HepG2 (cell line): ENCODE measurements around the gene CCT5.

Experiments
- ARID4A ChIP-seq: sonication (generic); formaldehyde crosslinking; IDR thresholded peaks from 2 replicates; pipeline ENCODE4 v1.5.0; 2020; ENCODE audit warnings: mild to moderate bottlenecking, missing genetic modification reagents, borderline replicate concordance
- ATF3 ChIP-seq: sonication (generic); formaldehyde crosslinking; IDR thresholded peaks from 2 replicates; pipeline ENCODE4 v1.4.0; 2020; ENCODE audit warnings: missing genetic modification reagents
- E2F2 ChIP-seq: sonication (generic); formaldehyde crosslinking; IDR thresholded peaks from 2 replicates; pipeline ENCODE4 v1.4.0; 2020; ENCODE audit warnings: missing genetic modification reagents, borderline replicate concordance
- HINFP ChIP-seq: sonication (generic); formaldehyde crosslinking; IDR thresholded peaks from 2 replicates; pipeline ENCODE4 v1.4.0; 2020; ENCODE audit warnings: low read depth, mild to moderate bottlenecking, missing genetic modification reagents
- JUN ChIP-seq: sonication (generic); formaldehyde crosslinking; IDR thresholded peaks from 2 replicates; pipeline ENCODE4 v1.4.0; 2020; ENCODE audit warnings: mild to moderate bottlenecking, missing genetic modification reagents
- MAFG ChIP-seq: sonication (generic); formaldehyde crosslinking; IDR thresholded peaks from 2 replicates; pipeline ENCODE4 v1.5.1; 2020; ENCODE audit warnings: mild to moderate bottlenecking, missing genetic modification reagents
- NFAT5 ChIP-seq: sonication (generic); formaldehyde crosslinking; IDR thresholded peaks from 2 replicates; pipeline ENCODE4 v1.4.0; 2020; ENCODE audit warnings: missing genetic modification reagents
- REST ChIP-seq, 2 experiments: IDR thresholded peaks; 2 replicates each; pipeline ENCODE4 v1.6.1; 2011 to 2012; ENCODE audit warnings: low read length in 2 of 2, borderline replicate concordance in 1 of 2, low read depth in 1 of 2, mild to moderate bottlenecking in 1 of 2, moderate library complexity in 1 of 2
- RFX5 ChIP-seq: IDR thresholded peaks from 2 replicates; pipeline ENCODE4 v1.6.1; 2011; ENCODE audit warnings: low read depth, low read length, improper control_type of control experiment
- TARDBP ChIP-seq: sonication (generic); formaldehyde crosslinking; IDR thresholded peaks from 2 replicates; pipeline ENCODE4 v1.8.0; 2022; ENCODE audit warnings: mild to moderate bottlenecking, missing genetic modification reagents
- ZNF382 ChIP-seq: sonication (generic); formaldehyde crosslinking; IDR thresholded peaks from 2 replicates; pipeline ENCODE4 v1.5.0; 2020; ENCODE audit warnings: missing genetic modification reagents, mild to moderate bottlenecking, borderline replicate concordance
- ZNF510 ChIP-seq: sonication (generic); formaldehyde crosslinking; IDR thresholded peaks from 2 replicates; pipeline ENCODE4 v1.4.0; 2020; ENCODE audit warnings: low read depth, mild to moderate bottlenecking, missing genetic modification reagents
- ZNF749 ChIP-seq: sonication (generic); formaldehyde crosslinking; IDR thresholded peaks from 2 replicates; pipeline ENCODE4 v1.8.0; 2022; ENCODE audit warnings: mild to moderate bottlenecking, missing genetic modification reagents, moderate library complexity, borderline replicate concordance

GRCh38 chr5:10253390-10253789 is 3.3 kb downstream of the CCT5 start:
- TF ChIP-seq HINFP (CRISPR knock-in tag): no peak
- no peak for TF ChIP-seq ZNF382 (CRISPR knock-in tag)
- TF ChIP-seq REST (IDR thresholded peaks at IDR 0.05; ENCODE audit: borderline replicate concordance in 1 of 2, low read depth in 1 of 2, low read length in 2 of 2): no peak
- no peak for TF ChIP-seq ZNF510 (CRISPR knock-in tag)
- no peak for TF ChIP-seq JUN (CRISPR knock-in tag)
- TF ChIP-seq E2F2 (CRISPR knock-in tag): no peak
- TF ChIP-seq ARID4A (CRISPR knock-in tag): no peak
- TF ChIP-seq NFAT5 (CRISPR knock-in tag): no peak
- no peak for TF ChIP-seq MAFG (CRISPR knock-in tag)
- no peak for TF ChIP-seq RFX5
- no peak for TF ChIP-seq ZNF749 (CRISPR knock-in tag)
- no peak for TF ChIP-seq TARDBP (CRISPR knock-in tag)
- no peak for TF ChIP-seq ATF3
